Left colon (tissue), 2 donors: ENCODE results near the gene BTBD18. TPM values are rescaled to one million over a fixed set of nuclear protein-coding genes. Genes with fewer than 3 reads are reported as not detected.

Source experiments
- ATAC-seq: fragments of 200-7000 bp; cut with Tn5 transposase; one replicate; pipeline ENCODE4 v1.9.1; 2020; ENCODE audit warnings: mild to moderate bottlenecking, moderate library complexity
- DNase-seq, 2 donors: peaks; one replicate each; pipeline ENCODE4 v3.0.0-alpha.2; 2020
- intact Hi-C, 2 donors: fragments of 100-400 bp; cut with DNase I in 1 of 2; cut with micrococcal nuclease in 1 of 2; formaldehyde crosslinking; loops; one replicate each; pipeline versions ENCODE4 v1.11.2 to v1.14.0; 2022; cut with DNase I, micrococcal nuclease
- long read RNA-seq: library from polyadenylated mRNA; unstranded; transcript quantifications from one replicate; pipeline ENCODE4 v2.0.0, GENCODE V29; 2021
- total RNA-seq, 2 donors: library from RNA; stranded (reverse); fragmentation: NEBNext Ultra II Directional; extraction: Animal tissue kit (Norgen Biotek cat#: 25700); gene quantifications; one replicate each; pipeline ENCODE4 v1.2.1, GENCODE V29; 2021
- donor health status: DM: no; HTN: no; CAD: no.
- donor health status: DM: yes; HTN: yes; CAD: no.

BTBD18 gene, protein sequence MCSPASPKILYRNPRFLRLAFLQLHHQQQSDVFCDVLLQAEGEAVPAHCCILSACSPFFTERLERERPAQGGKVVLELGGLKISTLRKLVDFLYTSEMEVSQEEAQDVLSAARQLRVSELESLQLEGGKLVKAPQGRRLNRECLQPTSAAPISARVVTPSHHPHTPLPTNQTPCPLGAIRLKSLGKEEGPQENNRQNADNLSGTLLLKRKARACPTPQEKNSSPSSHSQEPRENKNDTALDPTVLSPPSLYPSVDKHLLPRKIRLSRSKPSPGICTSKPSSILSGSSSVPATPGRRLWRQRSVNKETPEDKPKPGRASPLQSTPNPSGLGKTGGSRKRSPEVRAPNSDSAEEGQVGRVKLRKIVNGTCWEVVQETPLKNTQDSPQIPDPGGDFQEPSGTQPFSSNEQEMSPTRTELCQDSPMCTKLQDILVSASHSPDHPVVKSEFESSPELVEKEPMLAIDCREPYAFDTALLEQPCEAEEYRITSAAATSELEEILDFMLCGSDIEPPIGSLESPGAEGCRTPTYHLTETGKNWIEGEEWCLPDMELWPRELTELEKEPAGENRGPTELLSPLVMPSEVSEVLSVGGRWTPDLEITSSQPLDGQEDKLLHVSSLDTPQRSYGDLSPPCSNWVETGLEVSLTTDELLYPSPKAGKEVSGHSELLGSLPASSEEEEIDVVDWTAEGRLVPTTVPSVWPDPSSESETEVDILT
- total RNA-seq = not detected
- long read RNA-seq, partial matches to known transcripts = 0 of 1 reads
- long read RNA-seq, other reads (novel, unspliced or antisense) = 1 of 1 reads

DNA sequence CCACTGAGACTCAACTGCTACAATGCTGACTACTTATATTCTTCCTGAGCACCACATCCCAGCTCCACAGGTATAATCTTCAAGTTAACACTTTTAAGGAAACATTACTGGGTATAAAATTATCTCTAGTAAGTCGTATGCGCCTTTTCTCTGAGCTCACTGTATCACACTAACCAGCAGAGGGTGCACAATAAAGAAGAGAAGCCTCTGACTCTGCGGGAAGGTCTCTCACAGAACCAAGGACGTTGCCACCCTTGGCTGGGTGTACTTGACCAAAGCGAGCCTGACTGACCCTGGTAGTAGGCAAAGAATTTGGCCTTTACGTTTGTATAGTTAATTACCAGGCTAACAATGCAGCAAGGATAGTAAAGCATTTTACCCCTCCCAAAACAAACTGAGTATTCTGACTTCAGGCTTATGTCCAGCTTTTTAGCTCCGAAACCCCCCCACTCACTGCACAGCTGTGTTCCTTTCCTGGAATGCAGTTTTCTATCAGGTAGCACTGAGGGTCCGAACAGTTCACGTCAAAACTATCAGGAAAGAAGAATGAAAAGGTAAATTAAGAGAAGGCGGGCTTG is at the start of gene BTBD18:
BTBD18 (minus strand) TSS at position 144 of the 578 bp plus-strand sequence. CDS start 631 bp downstream, outside the sequence.
- ATAC-seq (peak; percentile 96), DNase-seq (peak in 1 of 2 donors; percentile 30)
- intact Hi-C loops = loop anchor here in 1 of 2 donors (5.0 kb wide), 1 partner anchor 51 kb away; no protein-coding TSS in a partner anchor

DNA sequence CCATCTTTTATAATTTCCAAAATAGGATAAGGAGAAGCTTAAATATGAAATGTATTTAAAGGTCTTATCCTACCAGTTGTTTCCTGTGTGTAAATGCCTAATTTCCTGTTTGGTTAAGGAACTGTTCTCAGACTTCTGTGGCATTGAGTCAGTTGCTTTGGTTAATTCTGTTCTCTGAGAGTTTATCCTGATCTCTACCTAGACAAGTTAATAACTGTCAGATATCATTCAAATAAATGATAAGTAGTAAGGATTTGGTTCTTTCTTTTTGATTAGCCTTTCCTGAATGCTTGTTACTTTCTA is 49.5 kb upstream of the BTBD18 start:
- intact Hi-C loops = loop anchor here (5.0 kb wide), 3 partner anchors 39 to 59 kb away; partner anchors contain the start of genes BTBD18 (in 1 of the 2), CTNND1 (in 1 of the 2) and SELENOH (in 1 of the 2)
- no peak for ATAC-seq
- no peak for DNase-seq

DNA sequence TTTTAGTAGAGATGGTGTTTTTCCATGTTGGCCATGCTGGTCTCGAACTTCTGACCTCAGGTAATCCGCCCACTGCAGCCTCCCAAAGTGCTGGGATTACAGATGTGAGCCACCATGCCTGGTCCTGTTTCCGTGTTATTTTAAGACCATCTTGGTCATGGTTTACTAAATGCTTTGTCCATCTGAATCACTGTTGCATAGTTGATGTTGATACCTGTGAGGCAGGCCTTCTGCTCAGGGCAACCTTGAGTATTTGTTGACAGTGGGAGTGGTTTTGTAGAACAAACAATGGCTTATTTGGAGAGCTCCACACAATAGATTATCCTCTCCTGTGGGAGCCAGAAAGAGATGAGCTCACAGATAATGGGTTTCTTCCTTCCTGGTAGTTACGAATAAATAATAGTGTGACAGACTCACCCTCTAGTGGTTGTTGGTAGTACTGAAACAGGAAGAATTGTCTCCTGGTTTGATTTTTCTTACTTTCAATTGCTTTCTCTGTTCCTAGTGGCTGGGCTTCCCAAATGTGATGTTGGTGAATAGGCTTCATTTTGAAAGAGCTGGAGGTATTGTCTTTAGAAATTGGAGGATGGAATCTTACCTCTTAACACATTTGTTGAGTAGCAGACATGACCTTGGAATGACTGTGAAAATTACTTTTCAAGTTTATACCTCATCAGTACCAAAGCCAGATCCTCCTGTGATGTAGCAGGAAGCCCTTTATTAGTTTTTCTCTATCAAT is 49.0 kb upstream of the BTBD18 start:
- intact Hi-C loops = loop anchor here (5.0 kb wide), 3 partner anchors 38 to 58 kb away; partner anchors contain the start of genes BTBD18 (in 1 of the 2), CTNND1 (in 1 of the 2) and SELENOH (in 1 of the 2)
- DNase-seq = no peak
- peak; percentile 67 for ATAC-seq

DNA sequence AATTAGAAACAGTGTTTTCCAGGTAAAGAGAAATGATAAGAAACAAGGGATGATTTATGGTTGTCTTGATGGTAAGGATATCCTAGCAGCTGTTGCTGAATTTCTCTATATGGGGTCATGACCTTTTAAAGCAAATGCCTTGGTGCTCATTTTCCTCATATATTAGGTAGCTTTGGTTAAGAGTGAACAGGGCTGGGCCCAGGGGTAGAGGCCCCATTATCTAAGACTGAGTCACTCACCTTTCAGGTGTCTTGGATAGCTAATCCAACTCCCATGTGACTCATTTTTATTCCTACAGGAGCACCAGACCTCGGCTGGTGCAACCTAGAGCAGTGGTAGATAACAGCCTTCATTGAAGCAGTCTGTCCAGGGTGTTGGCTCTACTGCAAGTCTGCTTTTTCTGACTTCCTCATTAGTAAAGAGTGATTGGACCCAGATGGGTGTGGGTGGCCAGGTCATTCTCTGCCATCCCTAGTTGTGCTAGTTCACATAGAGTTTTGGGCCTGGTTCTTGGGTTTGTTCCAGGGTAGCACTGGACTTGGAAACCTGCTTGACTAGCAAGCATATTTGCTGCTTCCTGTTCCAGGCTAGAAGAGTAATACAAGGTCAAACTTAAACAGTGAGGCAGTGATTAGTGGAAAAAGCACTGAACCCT is 47.4 kb upstream of the BTBD18 start:
- intact Hi-C loops = no loop called here
- peak; percentile 85 for ATAC-seq
- peak; percentile 69 to 89 for DNase-seq

DNA sequence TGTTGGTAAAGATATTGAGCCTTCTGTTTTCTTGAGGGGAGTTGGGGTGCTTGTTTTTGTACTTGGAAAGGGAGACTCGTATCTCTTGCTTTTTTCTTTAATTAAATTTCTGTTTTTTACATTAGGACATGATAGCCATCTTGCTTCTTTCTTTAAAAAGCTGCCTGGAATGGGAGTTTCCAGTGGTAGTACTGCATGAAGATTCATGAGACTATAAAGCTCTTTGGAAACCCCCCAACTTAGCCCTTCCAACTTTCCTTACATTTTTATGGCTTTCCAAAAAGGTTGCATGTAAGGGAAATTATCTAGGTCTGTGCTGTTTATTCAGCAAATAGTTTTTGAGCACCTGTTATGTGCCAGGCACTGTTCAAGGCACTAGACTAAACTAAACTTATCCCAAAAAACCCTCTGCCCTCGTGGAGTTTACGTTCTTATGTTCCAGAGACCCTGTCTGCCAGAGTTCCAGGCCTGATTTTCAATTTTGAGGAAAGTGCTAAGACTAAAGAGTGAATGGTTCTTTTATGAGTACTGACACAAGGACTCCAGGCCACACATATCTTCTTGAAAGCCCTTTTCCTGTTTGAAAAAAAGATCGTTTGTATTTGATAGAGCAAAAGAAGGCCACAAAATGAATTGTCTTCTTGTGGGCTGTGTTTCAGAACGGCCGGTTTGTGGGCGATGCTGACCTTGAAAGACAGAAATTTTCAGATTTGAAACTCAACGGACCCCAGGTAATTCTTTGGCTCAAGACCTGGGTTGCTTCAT is 41.9 kb upstream of the BTBD18 start:
- no peak for DNase-seq
- no peak for ATAC-seq
- intact Hi-C loops = no loop called here

DNA sequence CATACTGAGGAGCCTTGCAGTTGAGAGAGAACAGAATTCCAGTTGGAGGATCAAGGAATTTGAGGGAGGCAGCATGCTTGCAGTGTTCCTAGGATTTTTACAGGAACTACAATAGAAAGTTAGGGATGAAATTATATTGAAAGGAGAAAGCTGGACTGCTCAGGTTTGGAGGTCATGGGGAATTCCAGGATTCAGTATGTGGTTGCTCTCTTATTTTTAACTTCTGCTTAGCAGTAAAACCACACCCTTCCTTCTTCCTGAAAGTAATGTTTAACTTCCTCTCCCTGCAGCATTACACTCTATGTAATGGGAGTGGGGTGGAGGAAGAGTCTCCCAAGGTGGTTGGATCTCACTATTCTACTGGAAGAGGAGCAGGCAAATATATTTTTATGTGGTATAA is 41.3 kb upstream of the BTBD18 start:
- ATAC-seq (peak; percentile 84), DNase-seq (no peak)
- intact Hi-C loops = no loop called here

DNA sequence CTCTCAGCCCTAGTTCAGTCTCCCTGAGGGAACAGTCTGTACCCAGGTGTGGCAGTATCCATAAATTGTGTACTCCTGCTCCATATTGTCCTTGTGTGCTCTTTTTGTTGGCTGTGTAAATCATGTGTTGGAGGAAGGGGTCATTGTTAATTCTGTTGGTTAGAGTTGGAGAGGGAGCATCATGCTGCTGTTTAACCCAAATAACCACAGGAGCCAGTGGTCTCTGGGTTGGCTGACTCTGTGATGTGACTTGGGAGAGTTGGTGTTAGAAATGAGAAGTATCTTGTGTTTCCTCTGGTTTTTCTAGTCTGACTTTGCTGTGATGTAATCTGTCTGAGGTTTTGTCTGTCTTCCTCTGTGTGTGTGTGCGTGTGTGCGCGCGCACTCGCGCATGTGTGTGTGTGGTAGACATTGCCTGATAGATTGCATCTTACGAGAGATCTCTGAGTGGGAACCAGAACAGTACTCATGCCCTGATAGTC is 40.5 kb upstream of the BTBD18 start:
- intact Hi-C loops = no loop called here
- ATAC-seq (peak; percentile 39), DNase-seq (peak; percentile 72 to 79)

DNA sequence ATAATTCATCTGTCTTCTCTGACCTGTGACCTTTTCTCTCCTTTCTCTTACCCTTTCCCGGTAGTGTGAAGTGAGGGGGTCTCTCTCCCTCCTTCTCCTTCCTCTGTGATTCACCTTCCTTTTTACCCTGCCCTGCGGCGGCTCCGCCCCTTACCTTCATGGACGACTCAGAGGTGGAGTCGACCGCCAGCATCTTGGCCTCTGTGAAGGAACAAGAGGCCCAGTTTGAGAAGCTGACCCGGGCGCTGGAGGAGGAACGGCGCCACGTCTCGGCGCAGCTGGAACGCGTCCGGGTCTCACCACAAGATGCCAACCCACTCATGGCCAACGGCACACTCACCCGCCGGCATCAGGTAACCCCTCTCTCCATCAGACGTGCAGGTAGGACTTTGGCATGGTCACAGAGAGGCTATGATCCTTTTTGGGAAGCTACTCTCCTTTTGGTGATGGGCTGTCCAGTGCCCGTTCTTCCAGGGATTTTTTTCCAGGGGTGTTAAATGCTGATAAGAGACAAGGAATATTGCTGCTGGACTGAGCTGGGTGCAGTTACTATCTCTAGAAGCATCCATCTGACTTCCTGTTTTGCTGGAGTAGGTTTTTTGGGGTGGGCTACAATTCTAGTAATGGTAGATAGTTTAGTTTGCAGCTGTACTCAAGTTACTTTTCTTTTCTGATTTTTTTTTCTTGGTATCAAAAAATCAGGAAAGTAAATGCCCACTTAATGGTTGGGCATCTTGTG is 39.9 kb upstream of the BTBD18 start:
- no peak for DNase-seq
- no peak for ATAC-seq
- intact Hi-C loops = no loop called here

DNA sequence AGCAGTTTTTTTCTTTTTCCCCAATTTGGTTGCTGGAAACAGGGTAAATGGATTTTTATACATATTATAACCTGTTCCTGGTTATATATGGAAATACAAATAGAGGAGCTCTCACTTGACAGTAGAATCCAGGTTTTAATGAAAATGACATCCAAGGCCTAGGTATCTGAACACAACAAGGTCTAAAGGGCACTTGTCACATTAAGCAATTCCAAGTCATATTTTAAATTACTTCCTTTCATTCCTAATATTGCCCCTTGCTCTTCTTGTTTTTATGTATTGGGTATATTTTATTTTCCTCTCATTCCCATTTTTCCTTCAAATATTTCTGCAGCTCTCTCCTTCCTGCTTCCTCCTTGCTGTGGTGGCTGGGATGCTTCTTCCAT is 37.1 kb upstream of the BTBD18 start:
- no peak for ATAC-seq
- intact Hi-C loops = no loop called here
- DNase-seq = no peak

DNA sequence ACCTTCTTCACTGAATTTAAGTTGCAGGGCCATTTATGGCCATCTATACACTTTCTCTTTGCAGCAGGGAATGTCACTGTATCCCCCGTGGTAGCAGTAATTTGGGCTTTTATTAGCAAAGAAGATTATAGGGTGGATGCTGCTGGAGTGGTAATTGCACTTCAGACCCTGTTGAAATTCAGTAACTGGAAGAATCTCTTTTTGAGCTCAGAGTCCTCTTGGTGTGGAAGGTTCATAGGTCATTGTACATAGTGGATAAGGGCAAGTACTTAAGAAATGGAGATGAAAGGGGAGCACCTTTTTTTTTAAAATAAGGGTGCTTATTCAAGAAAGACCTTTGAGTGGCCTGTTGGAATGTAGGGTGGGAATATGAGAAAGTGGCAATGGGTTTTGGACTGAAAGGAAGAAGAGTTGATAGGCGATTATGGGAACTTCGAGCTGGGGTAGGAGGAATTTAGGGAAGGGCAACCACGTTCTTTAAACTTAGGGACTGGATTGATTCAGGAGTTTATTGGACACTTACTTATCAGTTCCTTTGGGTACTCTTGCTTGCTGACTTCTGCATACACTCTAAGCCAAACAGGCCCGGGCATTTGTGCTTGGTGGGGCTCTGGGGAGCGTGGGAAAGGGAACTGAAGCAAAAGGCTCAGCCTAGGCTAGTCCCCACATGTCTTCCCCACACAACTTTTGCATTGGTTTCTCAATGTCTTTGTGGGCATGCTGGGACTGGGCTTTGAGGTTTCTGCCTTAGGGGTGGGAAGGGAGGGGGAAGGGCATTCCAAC is 36.5 kb upstream of the BTBD18 start:
- ATAC-seq (peak; percentile 38), DNase-seq (no peak)
- intact Hi-C loops = no loop called here

DNA sequence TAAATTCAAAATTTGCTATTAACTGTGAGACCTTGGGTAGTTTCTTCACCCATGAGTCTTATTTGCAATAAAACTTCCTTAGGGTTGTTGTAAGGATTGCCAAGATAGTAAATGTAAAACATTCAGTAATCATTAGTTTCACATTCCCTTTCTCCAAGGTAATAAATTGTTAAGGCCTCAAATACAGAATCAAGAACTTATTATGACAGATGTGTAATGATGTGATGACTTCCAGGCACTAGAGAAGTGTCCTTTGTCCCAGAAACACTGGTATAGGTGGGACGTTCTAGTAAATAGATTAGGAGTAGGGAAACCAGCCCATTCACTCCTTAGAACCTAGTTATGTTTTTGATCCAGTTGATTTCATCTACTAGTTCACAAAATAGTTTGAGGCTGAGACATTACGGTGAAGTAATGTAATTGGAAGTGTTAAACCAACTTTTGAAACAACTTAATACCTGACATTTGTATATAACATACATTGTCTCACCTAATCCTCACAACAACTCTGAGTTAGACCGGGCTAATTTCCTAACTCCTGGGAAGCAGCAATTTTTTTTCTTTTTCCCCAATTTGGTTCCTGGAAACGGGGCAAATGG is 35.5 kb upstream of the BTBD18 start:
- intact Hi-C loops = no loop called here
- DNase-seq (no peak), ATAC-seq (peak; percentile 1)

DNA sequence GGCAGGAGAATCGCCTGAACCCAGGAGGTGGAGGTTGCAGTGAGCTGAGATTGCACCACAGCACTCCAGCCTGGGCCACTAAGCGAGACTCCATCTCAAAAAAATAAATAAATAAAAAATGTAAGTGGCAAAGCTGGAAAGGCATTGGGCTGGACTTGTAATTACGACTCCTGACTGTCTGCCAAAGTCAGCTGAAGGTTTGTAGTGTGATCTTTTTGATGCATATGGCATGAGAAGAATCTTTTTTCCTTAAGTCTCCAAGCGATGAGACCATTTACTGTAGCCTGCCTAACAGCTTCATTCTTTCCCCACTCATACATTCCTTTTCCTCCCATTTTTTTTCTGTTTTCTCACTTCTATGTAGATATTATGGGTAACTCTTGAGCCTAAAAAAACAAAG is 34.8 kb upstream of the BTBD18 start:
- intact Hi-C loops = no loop called here
- ATAC-seq = no peak
- no peak for DNase-seq

DNA sequence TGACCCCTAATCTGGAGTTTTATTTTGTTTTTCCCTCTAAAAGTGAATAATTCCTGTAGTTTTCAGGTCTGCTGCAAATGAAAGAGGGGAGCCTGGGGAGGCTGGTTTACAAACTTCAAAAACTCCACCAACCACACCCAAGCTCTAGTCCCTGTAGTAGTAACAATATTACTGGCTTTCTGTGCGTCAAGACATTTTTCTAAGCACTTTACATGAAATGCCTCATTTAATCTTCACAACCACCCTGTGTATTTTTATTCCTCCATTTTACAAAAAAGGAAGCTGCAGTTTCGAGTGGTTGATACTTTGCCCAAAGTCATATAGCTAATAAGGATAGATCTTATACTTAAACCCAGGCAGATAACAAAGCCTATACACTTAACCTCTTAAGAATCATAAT is 33.5 kb upstream of the BTBD18 start:
- DNase-seq (no peak), ATAC-seq (no peak)
- intact Hi-C loops = no loop called here

DNA sequence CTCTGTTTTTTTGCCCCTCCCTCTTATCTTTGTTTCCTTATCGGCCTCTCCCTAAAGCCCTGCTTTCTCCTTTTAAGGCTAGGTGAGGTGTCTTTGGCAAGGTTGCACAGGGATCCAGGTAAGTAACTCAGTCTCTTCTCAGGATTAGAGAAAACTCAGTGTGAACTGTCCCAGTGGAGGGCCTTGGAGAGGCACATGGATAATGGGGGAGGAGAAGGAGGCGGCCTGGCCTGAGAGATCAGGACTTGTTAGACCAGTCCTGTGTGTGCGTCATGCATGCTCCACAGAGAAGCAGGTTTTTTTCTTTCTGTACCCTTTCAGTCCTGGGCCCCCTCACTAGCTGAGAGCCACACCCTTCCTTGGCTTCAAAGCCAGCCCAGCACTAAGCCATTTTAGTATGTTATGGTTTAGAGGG is 29.9 kb upstream of the BTBD18 start:
- intact Hi-C loops = no loop called here
- ATAC-seq = peak; percentile 49

DNA sequence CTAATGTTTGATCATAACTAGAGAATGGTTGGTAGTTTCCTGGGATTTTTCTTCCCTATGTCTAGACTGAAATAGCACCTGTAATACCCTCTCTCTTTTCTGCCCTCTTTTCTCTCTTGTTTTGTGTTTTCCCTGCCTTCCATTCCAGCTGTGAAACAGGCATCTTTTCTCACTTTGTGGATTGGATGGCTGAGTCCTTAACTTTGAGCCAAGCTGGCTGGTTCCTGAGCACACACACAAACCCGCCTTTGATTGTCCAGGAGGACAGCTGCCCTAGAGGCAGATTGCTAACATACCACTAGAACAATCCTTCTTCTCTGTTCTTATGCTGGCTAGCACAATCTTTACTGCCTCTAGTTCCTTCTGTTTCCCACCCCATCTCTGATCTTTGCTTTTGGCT is 27.7 kb upstream of the BTBD18 start:
- intact Hi-C loops = no loop called here
- peak; percentile 25 for ATAC-seq
- peak in 1 of 2 donors; percentile 31 for DNase-seq

More for the DNA sequence above, 29.9 kb upstream of the BTBD18 start:
- DNase-seq = peak; percentile 69 to 87
